Measurements from ENCODE around the gene PLXDC1. TPM values are rescaled to one million over a fixed set of nuclear protein-coding genes. Genes with fewer than 3 reads are reported as not detected.

Gene PLXDC1
- total and polyA plus RNA-seq, 11 donors = 4.8 to 17.4 (median 13.3) TPM

DNA sequence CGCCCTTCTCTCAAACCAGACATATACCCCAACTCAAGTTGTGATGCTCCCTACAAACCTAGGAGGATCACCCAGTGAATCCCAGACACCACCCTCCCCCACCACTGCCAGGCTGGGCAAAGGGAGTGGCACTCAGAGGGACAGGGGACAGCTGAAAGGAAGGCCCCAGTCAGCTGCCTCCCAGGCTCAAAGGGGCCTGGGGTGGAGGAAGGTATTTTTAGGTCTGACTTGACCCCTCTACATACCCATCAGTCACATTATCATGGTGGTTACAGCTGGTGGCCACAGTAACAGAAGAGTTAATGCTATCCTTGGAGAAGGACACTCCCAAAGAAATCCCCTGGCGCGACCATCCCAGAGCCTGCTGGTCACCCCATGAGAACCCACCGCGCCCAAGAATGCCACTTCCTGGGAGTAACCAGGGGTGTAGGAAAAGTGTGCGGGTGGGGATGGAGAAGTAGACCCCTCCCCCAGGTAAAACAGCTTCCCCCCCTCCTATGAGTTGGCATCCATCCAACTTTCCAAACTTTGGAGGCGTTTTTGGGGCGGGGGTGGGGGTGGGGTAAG is 44.9 kb upstream of the PLXDC1 start:
- H3K9me3 ChIP-seq = no peaks in the 10 kb centered on the region
- DNase-seq = no peak

DNA sequence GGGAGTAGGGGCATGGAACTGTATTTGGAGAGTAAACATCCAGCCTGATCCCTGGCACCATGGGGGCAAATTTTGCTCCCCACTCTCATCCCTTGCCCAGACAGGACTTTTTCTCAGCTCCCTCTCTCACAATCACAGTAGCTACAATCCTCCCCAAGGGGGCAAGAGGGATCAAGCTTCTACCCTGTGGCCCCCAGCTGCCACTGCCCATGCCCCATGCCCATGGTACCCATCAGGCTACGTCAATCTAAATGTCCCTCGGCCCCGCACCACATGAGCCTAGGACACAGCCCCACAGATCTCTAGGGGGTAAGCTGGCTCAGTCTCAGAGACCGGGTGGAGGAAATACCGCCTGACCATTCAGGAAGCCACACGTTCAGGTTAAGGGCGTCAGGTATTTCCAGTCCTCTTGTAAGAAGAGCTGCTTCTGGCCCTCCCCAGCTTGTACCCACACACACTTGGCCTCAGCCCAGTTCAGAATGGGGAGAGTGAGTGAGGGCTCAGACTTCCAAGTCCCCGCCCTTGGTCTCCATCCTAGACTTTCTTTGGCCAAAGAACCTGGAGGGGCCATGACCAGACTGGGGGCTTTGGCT is 44.2 kb upstream of the PLXDC1 start:
- intact Hi-C loops (cut with DNase I) = no loop called here

More for the DNA sequence above, 44.9 kb upstream of the PLXDC1 start:
- H3K27ac ChIP-seq = peak overlapping the region in 4 of 12 donors; percentile 2 to 92 (median 81)
- peaks cover 0 to 26% (median 5%) of the 10 kb centered on the region in 9 donors for H3K36me3 ChIP-seq
- H3K4me3 ChIP-seq = peak overlapping the region in 11 of 12 donors; percentile 73 to 92 (median 80)
- no peak for ATAC-seq
- peaks cover 0 to 54% (median 29%) of the 10 kb centered on the region in 12 donors for H3K4me1 ChIP-seq
- no peaks in the 10 kb centered on the region for H3K27me3 ChIP-seq
- intact Hi-C loops (cut with DNase I) = no loop called here
- 24 to 51% (median 29%) methylated on average over 6 to 8 of the region's 8 CpGs for WGBS, 4 donors
- TF ChIP-seq CTCF (IDR thresholded peaks at IDR 0.05) = no peak
- TF ChIP-seq POLR2A (IDR thresholded peaks at IDR 0.05) = no peak

DNA sequence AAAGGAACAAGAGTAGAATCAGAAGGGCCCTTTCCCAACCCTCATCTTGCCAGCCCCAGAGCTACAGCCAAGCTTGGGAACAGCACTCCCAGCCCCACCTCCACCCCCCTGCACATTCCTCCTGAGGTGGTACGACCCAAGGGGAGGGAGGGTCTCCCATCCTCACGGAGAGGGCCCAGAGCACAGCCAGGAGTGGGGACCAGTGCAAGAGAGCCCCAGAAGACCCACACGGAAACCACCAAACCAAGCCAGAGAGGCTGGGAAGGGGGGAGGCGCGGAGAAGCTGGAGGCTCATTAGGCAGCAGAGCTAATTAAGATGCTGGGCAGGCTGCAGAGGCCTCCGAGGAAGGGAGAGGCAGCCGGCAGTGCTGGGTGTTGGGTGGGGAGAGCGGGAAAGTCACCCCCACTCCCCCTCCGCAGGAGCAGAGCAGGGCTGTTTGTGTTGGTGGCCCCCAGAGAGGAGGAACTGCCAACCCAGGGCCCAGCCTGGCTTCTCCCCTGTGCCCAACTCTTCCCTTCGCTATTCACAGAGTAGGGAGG is 43.6 kb upstream of the PLXDC1 start:
- H3K27me3 ChIP-seq = no peaks in the 10 kb centered on the region
- intact Hi-C loops (cut with DNase I) = loop anchor here in 1 of 10 donors (5.0 kb wide), 1 partner anchor 37 kb away; no protein-coding TSS in a partner anchor
- no peaks in the 10 kb centered on the region for H3K9me3 ChIP-seq
- peaks cover 0 to 35% (median 7%) of the 10 kb centered on the region in 9 donors for H3K36me3 ChIP-seq
- H3K4me3 ChIP-seq = peak overlapping the region in 1 of 12 donors; percentile 92
- WGBS, 4 donors = 72 to 81% (median 78%) methylated on average over 8 to 10 of the region's 10 CpGs
- peaks cover 0 to 47% (median 22%) of the 10 kb centered on the region in 12 donors for H3K4me1 ChIP-seq
- H3K27ac ChIP-seq = peak overlapping the region in 4 of 12 donors; percentile 1 to 24 (median 11)
- TF ChIP-seq POLR2A (IDR thresholded peaks at IDR 0.05) (no peak), CTCF (IDR thresholded peaks at IDR 0.05) (no peak)
- ATAC-seq (no peak), DNase-seq (no peak)

More for the DNA sequence above, 44.2 kb upstream of the PLXDC1 start:
- ATAC-seq (no peak), DNase-seq (no peak)
- TF ChIP-seq CTCF (IDR thresholded peaks at IDR 0.05) = no peak
- TF ChIP-seq POLR2A (IDR thresholded peaks at IDR 0.05) = no peak
- peaks cover 0 to 48% (median 22%) of the 10 kb centered on the region in 12 donors for H3K4me1 ChIP-seq
- H3K4me3 ChIP-seq = peak overlapping the region in 6 of 12 donors; percentile 73 to 92 (median 80)
- peaks cover 0 to 29% (median 7%) of the 10 kb centered on the region in 9 donors for H3K36me3 ChIP-seq
- H3K27ac ChIP-seq = peak overlapping the region in 5 of 12 donors; percentile 1 to 92 (median 14)
- no peaks in the 10 kb centered on the region for H3K9me3 ChIP-seq
- H3K27me3 ChIP-seq = no peaks in the 10 kb centered on the region
- WGBS, 4 donors = 69 to 81% (median 72%) methylated on average over 8 of the region's 8 CpGs
